ENCODE data around the gene DSC3. TPM values are rescaled to one million over a fixed set of nuclear protein-coding genes. Genes with fewer than 3 reads are reported as not detected.

DSC3 gene
- total RNA-seq, 2 donors from 2014 or later = 13.5 to 32.1 TPM

- DNase-seq (ENCODE audit: low spot score) = no peak
- intact Hi-C loops (cut with DNase I) = no loop called here
- Histone ChIP-seq H3K27ac (no peak overlapping the region), H3K36me3 (no peaks in the 10 kb centered on the region), H3K4me1 (replicated peaks) (no peaks in the 10 kb centered on the region), H3K4me3 (no peak overlapping the region), H3K9me3 (no peaks in the 10 kb centered on the region), H3K27me3 (replicated peaks; ENCODE audit: insufficient read depth) (no peaks in the 10 kb centered on the region)
- TF ChIP-seq POLR2A (IDR thresholded peaks at IDR 0.05) (no peak), CTCF (IDR thresholded peaks at IDR 0.05) (no peak), POLR2AphosphoS5 (IDR thresholded peaks at IDR 0.05) (no peak)
These were observed 101.5 kb downstream of the DSC3 start for GRCh38 chr18:30940952-30941539.

Small RNA genes lying within 50 kb of the gene (small RNA-seq; reads per million reads assigned to genes)
- gene RNU6-857P = 0 reads per million in 2 donors

Other genes starting within 250 kb of the DSC3 start
- gene DSC2, start 59.7 kb upstream of the DSC3 start, total RNA-seq = 10 to 100 TPM in 1 of 2 donors, 1 to 10 TPM in 1; 8.4 to 29.1 TPM
- 1 to 10 TPM in 1 of 2 donors, under 1 TPM in 1; 0.23 to 2.1 TPM for gene DSC1, start 120.1 kb upstream of the DSC3 start, total RNA-seq